ENCODE data around the gene NRXN3.

DNA sequence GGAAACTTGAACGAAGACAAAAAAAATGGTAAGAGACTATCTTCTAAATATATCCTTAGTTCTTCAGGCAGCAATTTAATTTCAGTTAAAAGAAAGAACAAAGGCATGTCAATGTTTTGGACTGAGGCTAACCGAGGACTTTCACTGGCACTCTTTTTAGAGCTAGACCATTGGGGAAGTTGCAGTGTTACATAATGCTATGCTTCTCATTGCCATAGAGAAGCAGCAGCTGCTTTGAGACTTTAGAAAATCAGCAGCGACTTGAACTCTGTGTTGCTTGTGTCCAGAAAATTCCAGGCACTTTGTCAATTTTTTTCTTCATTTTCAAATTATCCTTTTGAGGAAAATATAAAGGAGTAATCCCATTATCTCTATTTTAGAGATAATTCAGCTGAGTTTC lies 964.2 kb downstream of the NRXN3 start:
- TF ChIP-seq EZH2phosphoT487 (IDR thresholded peaks at IDR 0.05) = no peak
- TF ChIP-seq, protein P1, sequence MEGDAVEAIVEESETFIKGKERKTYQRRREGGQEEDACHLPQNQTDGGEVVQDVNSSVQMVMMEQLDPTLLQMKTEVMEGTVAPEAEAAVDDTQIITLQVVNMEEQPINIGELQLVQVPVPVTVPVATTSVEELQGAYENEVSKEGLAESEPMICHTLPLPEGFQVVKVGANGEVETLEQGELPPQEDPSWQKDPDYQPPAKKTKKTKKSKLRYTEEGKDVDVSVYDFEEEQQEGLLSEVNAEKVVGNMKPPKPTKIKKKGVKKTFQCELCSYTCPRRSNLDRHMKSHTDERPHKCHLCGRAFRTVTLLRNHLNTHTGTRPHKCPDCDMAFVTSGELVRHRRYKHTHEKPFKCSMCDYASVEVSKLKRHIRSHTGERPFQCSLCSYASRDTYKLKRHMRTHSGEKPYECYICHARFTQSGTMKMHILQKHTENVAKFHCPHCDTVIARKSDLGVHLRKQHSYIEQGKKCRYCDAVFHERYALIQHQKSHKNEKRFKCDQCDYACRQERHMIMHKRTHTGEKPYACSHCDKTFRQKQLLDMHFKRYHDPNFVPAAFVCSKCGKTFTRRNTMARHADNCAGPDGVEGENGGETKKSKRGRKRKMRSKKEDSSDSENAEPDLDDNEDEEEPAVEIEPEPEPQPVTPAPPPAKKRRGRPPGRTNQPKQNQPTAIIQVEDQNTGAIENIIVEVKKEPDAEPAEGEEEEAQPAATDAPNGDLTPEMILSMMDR (IDR thresholded peaks at IDR 0.05) = no peak
- no peak for TF ChIP-seq EZH2 (IDR thresholded peaks at IDR 0.05)
